ENCODE results near the gene JAK2. TPM values are rescaled to one million over a fixed set of nuclear protein-coding genes. Genes with fewer than 3 reads are reported as not detected.
"Not testable (repeated sequence)": the region's sequence is repeated elsewhere in the genome, so short reads cannot be mapped to it uniquely, and the experiment has no call there.

Gene JAK2
- polyA plus RNA-seq, 1 of the 3 experiments (the other 2 are of a cell fraction): 1.3 TPM

DNA sequence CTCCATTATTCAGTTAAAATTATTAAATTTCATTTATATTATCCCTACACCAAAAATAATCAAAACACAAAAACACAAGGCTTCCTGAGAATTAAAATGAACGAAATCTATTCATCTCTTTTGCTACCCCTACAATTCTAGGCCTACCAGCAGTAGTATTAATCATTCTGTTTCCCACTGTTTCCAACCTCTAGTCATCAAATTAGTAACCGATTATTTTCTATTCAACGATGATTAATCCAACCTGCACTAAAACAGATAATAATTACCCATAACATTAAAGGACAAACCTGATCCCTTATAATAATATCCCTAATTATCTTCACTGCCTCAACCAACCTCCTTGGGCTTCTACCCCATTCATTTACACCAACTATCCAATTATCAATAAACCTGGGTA, 114.4 kb downstream of the JAK2 start:
- WGBS (ENCODE audit: low lambda C conversion rate): 86% methylated on average over 3 of the region's 3 CpGs

DNA sequence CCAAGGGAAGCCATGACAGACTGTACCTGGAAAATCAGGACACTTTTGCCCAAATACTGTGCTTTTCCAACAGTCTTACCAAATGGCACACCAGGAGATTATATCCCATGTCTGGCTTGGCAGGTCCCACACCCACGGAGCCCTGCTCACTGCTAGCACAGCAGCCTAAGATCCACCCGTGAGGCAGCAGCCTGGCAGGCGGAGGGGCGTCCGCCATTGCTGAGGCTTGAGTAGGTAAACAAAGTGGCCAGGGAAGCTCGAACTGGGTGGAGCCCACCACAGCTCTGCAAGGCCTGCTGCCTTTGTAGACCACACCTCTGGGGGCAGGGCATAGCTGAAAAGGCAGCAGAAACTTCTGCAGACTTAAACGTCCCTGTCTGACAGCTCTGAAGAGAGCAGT, 116.1 kb downstream of the JAK2 start:
- 80% methylated on average over 3 of the region's 7 CpGs for WGBS (ENCODE audit: low lambda C conversion rate)
- H3K9me3 ChIP-seq; H3K9ac ChIP-seq; H3K4me3 ChIP-seq (ENCODE audit: low read depth in 2 of 2, low read length in 1 of 2); H3K9me2 ChIP-seq; POLR2A ChIA-PET; DNase-seq; H3K4me2 ChIP-seq; H4K20me1 ChIP-seq (ENCODE audit: insufficient read depth); H2AFZ ChIP-seq (ENCODE audit: low read depth); H3F3A ChIP-seq (replicated peaks; ENCODE audit: insufficient read depth); CTCF ChIA-PET; H3K4me1 ChIP-seq (ENCODE audit: control insufficient read depth in 1 of 2, insufficient read depth in 2 of 2, low read depth in 1 of 2, low read length in 1 of 2); H3K27ac ChIP-seq (ENCODE audit: low read depth in 2 of 2, low read length in 1 of 2); H3K27me3 ChIP-seq (ENCODE audit: insufficient read depth); H3K79me2 ChIP-seq (ENCODE audit: insufficient read depth): not testable (repeated sequence)
- peaks cover 3 to 45% of the 10 kb centered on the region in 2 experiments for H3K36me3 ChIP-seq (replicated peaks in 1 of 2; ENCODE audit: control insufficient read depth in 1 of 2, insufficient read depth in 2 of 2, low read length in 1 of 2)

More for the DNA sequence above, 114.4 kb downstream of the JAK2 start:
- CTCF ChIA-PET: no interaction called here
- H3K36me3 ChIP-seq (replicated peaks in 1 of 2; ENCODE audit: control insufficient read depth in 1 of 2, insufficient read depth in 2 of 2, low read length in 1 of 2): peaks cover 3 to 49% of the 10 kb centered on the region in 2 experiments
- H3K9me2 ChIP-seq: no peaks in the 10 kb centered on the region
- no peak overlapping the region for H3K27ac ChIP-seq (ENCODE audit: low read depth in 2 of 2, low read length in 1 of 2)
- no peak overlapping the region for H2AFZ ChIP-seq (ENCODE audit: low read depth)
- no peaks in the 10 kb centered on the region for H3K27me3 ChIP-seq (ENCODE audit: insufficient read depth)
- no peak overlapping the region for H3K9ac ChIP-seq
- no peaks in the 10 kb centered on the region for H3K9me3 ChIP-seq
- H3K79me2 ChIP-seq (ENCODE audit: insufficient read depth): no peaks in the 10 kb centered on the region
- no peak for TF ChIP-seq RFX5 (IDR thresholded peaks at IDR 0.05; ENCODE audit: low read length)
- no peak for TF ChIP-seq YY1 (IDR thresholded peaks at IDR 0.05; ENCODE audit: low read depth)
- TF ChIP-seq TCF12 (IDR thresholded peaks at IDR 0.05): no peak
- TF ChIP-seq TEAD4 (IDR thresholded peaks at IDR 0.05; ENCODE audit: borderline replicate concordance, insufficient read depth): no peak
- TF ChIP-seq MAX (IDR thresholded peaks at IDR 0.05; ENCODE audit: low read depth): no peak
- TF ChIP-seq ELF1 (IDR thresholded peaks at IDR 0.05): no peak
- no peak for TF ChIP-seq TAF1 (IDR thresholded peaks at IDR 0.05; ENCODE audit: borderline replicate concordance, low read depth, low read length)
- no peak overlapping the region for H3K4me3 ChIP-seq (ENCODE audit: low read depth in 2 of 2, low read length in 1 of 2)
- POLR2A ChIA-PET: interaction anchor here (0.6 kb wide), 1 partner anchor 605 kb away, joined by 3 read pairs; no protein-coding TSS in a partner anchor
- H3K4me2 ChIP-seq: no peak overlapping the region
- H4K20me1 ChIP-seq (ENCODE audit: insufficient read depth): no peaks in the 10 kb centered on the region
- no peak for DNase-seq
- H3K4me1 ChIP-seq (ENCODE audit: control insufficient read depth in 1 of 2, insufficient read depth in 2 of 2, low read depth in 1 of 2, low read length in 1 of 2): no peaks in the 10 kb centered on the region
- H3F3A ChIP-seq (replicated peaks; ENCODE audit: insufficient read depth): no peaks in the 10 kb centered on the region

DNA sequence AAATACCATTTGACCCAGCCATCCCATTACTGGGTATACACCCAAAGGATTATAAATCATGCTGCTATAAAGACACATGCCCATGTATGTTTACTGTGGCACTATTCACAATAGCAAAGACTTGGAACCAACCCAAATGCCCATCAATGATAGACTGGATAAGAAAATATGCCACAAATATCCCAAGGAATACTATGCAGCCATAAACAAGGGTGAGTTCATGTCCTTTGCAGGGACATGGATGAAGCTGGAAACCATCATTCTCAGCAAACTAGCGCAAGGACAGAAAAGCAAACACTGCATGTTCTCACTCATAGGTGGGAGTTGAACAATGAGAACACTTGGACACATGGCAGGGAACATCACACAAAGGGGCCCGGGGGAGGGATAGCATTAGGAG, 121.4 kb downstream of the JAK2 start:
- 100% methylated on average over 2 of the region's 2 CpGs for WGBS (ENCODE audit: low lambda C conversion rate)

More for the DNA sequence above, 121.4 kb downstream of the JAK2 start:
- H3F3A ChIP-seq (replicated peaks; ENCODE audit: insufficient read depth); H3K27ac ChIP-seq (ENCODE audit: low read depth in 2 of 2, low read length in 1 of 2); H3K27me3 ChIP-seq (ENCODE audit: insufficient read depth); H4K20me1 ChIP-seq (ENCODE audit: insufficient read depth); POLR2A ChIA-PET; H3K4me2 ChIP-seq; H3K9ac ChIP-seq; H2AFZ ChIP-seq (ENCODE audit: low read depth); DNase-seq; H3K79me2 ChIP-seq (ENCODE audit: insufficient read depth); H3K9me2 ChIP-seq; H3K4me3 ChIP-seq (ENCODE audit: low read depth in 2 of 2, low read length in 1 of 2); H3K9me3 ChIP-seq; H3K4me1 ChIP-seq (ENCODE audit: control insufficient read depth in 1 of 2, insufficient read depth in 2 of 2, low read depth in 1 of 2, low read length in 1 of 2); CTCF ChIA-PET: not testable (repeated sequence)
- H3K36me3 ChIP-seq (replicated peaks in 1 of 2; ENCODE audit: control insufficient read depth in 1 of 2, insufficient read depth in 2 of 2, low read length in 1 of 2): peaks cover 0 to 13% of the 10 kb centered on the region in 2 experiments
